CD4-positive, CD25-positive, alpha-beta regulatory T cell (primary cell): ENCODE results near the gene SHC2. TPM values are rescaled to one million over a fixed set of nuclear protein-coding genes. Genes with fewer than 3 reads are reported as not detected.

Experiments used
- ATAC-seq, 2 donors: fragments of 150-1000 bp; cut with Tn5 transposase; one replicate each; pipeline ENCODE4 v1.10.0; 2021; ENCODE audit warnings: low read depth in 2 of 2, moderate number of reproducible peaks in 2 of 2, moderate library complexity in 1 of 2
- DNase-seq, 3 donors: peaks; one replicate each; pipeline versions ENCODE4 v3.0.0 to v3.0.0-alpha.2; 2012 to 2022; ENCODE audit warnings: mixed read lengths in 1 of 3
- H3K27ac ChIP-seq: one replicate; pipeline ENCODE4 v1.7.0; 2013; ENCODE audit warnings: mild to moderate bottlenecking, low read length; ENCODE audit not compliant: insufficient read depth, poor library complexity, severe bottlenecking
- H3K27me3 ChIP-seq: one replicate; pipeline ENCODE4 v1.7.0; 2013; ENCODE audit warnings: low read length; ENCODE audit not compliant: control insufficient read depth, insufficient read depth
- H3K36me3 ChIP-seq: one replicate; pipeline ENCODE4 v1.7.0; 2013; ENCODE audit warnings: mild to moderate bottlenecking, low read length, moderate library complexity; ENCODE audit not compliant: control insufficient read depth, insufficient read depth
- H3K4me1 ChIP-seq: 2 replicates; pipeline ENCODE4 v1.7.0; 2013; ENCODE audit warnings: mild to moderate bottlenecking, low read length; ENCODE audit not compliant: insufficient read depth, control insufficient read depth, poor library complexity, severe bottlenecking
- H3K4me3 ChIP-seq: one replicate; pipeline ENCODE4 v1.7.0; 2013; ENCODE audit warnings: low read depth, mild to moderate bottlenecking, low read length, moderate library complexity
- H3K9me3 ChIP-seq, 2 experiments: 1 replicate in 1 of 2; 2 replicates in 1 of 2; pipeline ENCODE4 v1.7.0; 2013; ENCODE audit warnings: low read length in 2 of 2, mild to moderate bottlenecking in 1 of 2, moderate library complexity in 1 of 2; ENCODE audit not compliant: control insufficient read depth in 2 of 2
- H3K27ac Mint-ChIP-seq, 3 donors: one replicate each; pipeline ENCODE4 v1.8.0; 2020 to 2022; ENCODE audit warnings: mild to moderate bottlenecking in 3 of 3, mixed read lengths in 3 of 3, moderate library complexity in 2 of 3
- H3K27me3 Mint-ChIP-seq: one replicate; pipeline ENCODE4 v1.8.0; 2022; ENCODE audit warnings: mild to moderate bottlenecking, mixed read lengths
- H3K36me3 Mint-ChIP-seq: one replicate; pipeline ENCODE4 v1.8.0; 2020; ENCODE audit warnings: mixed read lengths
- H3K4me1 Mint-ChIP-seq, 4 donors: one replicate each; pipeline ENCODE4 v1.8.0; 2020 to 2022; ENCODE audit warnings: mixed read lengths in 4 of 4, mild to moderate bottlenecking in 1 of 4
- H3K4me3 Mint-ChIP-seq, 4 donors: one replicate each; pipeline ENCODE4 v1.8.0; 2020 to 2022; ENCODE audit warnings: mild to moderate bottlenecking in 4 of 4, mixed read lengths in 4 of 4, moderate library complexity in 3 of 4
- H3K9me3 Mint-ChIP-seq, 7 donors: one replicate each; pipeline ENCODE4 v1.8.0; 2020 to 2022; ENCODE audit warnings: mixed read lengths in 7 of 7, mild to moderate bottlenecking in 3 of 7, moderate library complexity in 2 of 7
- polyA plus RNA-seq, 4 donors: library from polyadenylated mRNA; unstranded; fragments of 300-500 nt; fragmentation: Illumina TruSeq; gene quantifications; one replicate each; pipeline ENCODE4 v1.2.3, GENCODE V29; 2021
- total RNA-seq: library from RNA; stranded (reverse); gene quantifications from one replicate; pipeline ENCODE4 v1.2.3, GENCODE V29; 2022

SHC2 gene
- total and polyA plus RNA-seq, 5 donors from 2014 or later: not detected

DNA sequence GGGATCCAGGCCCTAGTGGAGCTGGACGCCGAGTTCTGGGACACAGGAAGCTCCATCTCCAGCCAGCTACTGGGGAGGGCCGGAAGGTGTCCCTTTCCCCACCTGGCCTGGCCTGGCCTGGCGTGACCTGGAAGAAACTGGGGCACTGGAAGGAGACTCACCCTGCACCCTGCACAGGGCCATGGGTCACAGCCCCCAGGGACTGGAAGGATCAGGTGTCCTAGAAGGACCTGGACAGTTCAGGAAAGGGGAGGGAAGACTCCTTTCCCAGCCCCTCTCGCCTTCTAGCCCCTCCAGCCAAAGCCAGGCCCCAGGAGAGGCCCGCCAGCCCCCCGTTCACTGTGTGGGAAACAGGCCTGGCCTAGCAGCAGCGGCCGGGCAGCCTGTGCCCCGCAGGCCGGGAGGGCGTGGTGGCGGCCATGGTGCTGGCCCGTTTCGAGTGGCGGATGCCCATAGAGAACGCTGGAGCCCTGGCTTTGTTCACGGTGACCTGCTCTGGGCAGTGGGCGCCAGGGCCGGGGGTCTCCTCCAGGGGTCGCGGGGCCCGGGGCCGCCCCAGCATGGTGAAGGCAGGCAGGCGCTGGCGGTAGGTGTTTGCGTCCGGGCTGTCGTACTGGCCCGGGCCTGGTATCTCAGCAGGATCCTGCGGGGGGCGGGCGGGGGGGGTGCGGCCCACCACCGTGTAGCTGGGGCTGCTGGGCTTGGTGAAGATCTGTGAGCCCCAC lies 2.8 kb upstream of the SHC2 start:
- no peak for DNase-seq
- Mint-ChIP-seq H3K4me3 (no peak overlapping the region), H3K27me3 (peaks cover 18% of the 10 kb centered on the region)

DNA sequence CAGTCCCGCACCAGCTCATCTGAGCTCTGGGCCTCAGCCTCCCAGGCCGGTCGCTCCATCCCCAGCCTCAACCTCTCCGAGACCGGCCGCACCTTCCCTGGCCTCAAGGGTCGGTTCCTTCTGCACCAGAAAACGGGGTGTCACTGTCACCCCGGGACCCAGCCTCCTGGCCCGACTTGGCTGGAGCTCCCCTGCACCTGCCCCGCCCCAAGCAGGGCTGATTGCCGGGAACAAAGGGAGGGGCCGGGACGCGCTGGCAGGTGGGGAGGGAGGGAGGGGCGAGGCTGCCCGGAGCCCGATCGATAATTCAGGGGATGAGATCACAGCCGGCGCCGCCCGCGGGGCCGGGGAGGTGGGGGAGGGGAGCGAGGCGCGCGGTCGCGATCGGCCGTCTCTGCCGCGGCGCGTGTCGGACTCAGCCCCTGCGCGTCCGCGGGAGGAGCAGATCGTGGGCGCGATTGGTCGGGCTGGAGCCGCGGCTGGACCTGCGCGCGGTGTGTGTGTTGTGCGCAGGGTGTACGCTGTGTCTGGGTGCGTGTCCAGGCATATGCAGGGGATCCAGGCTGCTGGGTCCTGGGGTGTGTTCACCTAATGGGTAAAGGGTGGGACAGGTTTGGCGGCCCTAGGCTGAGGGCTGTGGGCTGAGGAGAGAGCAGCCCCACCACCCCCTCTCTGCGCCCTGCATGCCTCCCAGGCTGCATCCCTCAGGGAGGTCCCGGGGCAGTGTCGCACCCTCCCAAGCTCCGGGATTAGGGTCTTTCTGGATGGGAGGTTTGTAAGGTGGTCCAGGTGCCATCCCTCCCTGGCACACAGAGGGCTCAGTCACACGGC lies 1.1 kb upstream of the SHC2 start:
- Mint-ChIP-seq H3K27ac (no peak overlapping the region), H3K36me3 (no peaks in the 10 kb centered on the region), H3K9me3 (peaks cover 0 to 6% (median 0%) of the 10 kb centered on the region in 7 donors), H3K4me1 (peaks cover 0 to 13% (median 0%) of the 10 kb centered on the region in 4 donors), H3K4me3 (peak overlapping the region in 2 of 4 donors; percentile 44 to 46), H3K27me3 (peaks cover 24% of the 10 kb centered on the region)
- Histone ChIP-seq H3K4me3 (no peak overlapping the region), H3K9me3 (no peaks in the 10 kb centered on the region), H3K36me3 (no peaks in the 10 kb centered on the region), H3K27me3 (peaks cover 6% of the 10 kb centered on the region), H3K27ac (no peak overlapping the region), H3K4me1 (peaks cover 9% of the 10 kb centered on the region)
- ATAC-seq (no peak), DNase-seq (no peak)

More for the DNA sequence above, 2.8 kb upstream of the SHC2 start:
- Histone ChIP-seq H3K4me1 (peaks cover 9% of the 10 kb centered on the region), H3K27me3 (peaks cover 6% of the 10 kb centered on the region), H3K4me3 (no peak overlapping the region), H3K27ac (no peak overlapping the region), H3K9me3 (no peaks in the 10 kb centered on the region), H3K36me3 (no peaks in the 10 kb centered on the region)
- Mint-ChIP-seq H3K9me3 (peaks cover 0 to 6% (median 0%) of the 10 kb centered on the region in 7 donors), H3K27ac (peak overlapping the region in 1 of 3 donors; percentile 80), H3K4me1 (peaks cover 0 to 13% (median 0%) of the 10 kb centered on the region in 4 donors), H3K36me3 (no peaks in the 10 kb centered on the region)
- no peak for ATAC-seq

DNA sequence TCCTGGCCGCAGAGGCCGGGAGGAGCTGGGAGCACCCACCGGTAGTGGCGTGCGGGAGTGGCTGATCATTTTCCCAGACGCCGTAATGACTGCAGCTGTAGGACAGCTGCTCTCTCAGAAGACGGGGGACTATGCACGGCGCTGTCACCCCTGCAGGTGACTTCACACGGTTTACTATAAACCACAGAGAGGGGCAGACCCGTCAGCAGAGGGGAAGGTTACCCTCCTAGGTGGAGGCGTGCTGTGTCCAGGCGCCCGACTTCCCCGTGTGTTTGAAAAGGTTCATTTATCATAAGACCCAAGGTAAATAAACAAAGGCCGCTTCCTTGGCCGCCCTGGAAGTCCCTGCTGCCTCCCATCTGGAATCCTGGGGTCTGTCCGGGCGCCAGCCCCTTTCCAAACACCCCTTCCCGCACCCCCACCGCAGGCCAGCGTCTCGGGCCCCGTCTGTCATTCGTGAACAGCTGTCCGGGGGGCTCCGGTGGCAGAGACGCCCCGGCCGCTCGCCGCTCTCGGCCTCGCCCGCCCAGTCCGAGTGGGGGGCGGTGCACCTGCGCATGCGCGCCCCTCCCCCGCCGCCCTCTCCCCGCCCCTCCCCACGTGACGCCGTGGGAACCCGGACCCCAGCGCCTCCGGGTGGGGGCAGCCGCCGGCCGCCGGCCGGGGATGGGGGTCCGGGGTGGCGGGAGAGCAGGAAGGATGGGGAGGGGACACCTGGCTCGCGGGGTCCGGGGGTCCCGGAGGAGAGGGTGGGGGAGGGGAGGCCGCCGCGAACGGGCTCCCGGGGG lies 915 bp downstream of the SHC2 start:
- Histone ChIP-seq H3K27ac (no peak overlapping the region), H3K36me3 (no peaks in the 10 kb centered on the region), H3K4me3 (no peak overlapping the region), H3K9me3 (no peaks in the 10 kb centered on the region), H3K4me1 (peaks cover 9% of the 10 kb centered on the region), H3K27me3 (peaks cover 6% of the 10 kb centered on the region)
- Mint-ChIP-seq H3K36me3 (no peaks in the 10 kb centered on the region), H3K4me3 (peak overlapping the region in 3 of 4 donors; percentile 61 to 79 (median 67)), H3K9me3 (peaks cover 0 to 6% (median 0%) of the 10 kb centered on the region in 7 donors), H3K27me3 (peaks cover 28% of the 10 kb centered on the region), H3K4me1 (peaks cover 0 to 16% (median 0%) of the 10 kb centered on the region in 4 donors), H3K27ac (peak overlapping the region in 1 of 3 donors; percentile 74)
- ATAC-seq: no peak
- DNase-seq: no peak

DNA sequence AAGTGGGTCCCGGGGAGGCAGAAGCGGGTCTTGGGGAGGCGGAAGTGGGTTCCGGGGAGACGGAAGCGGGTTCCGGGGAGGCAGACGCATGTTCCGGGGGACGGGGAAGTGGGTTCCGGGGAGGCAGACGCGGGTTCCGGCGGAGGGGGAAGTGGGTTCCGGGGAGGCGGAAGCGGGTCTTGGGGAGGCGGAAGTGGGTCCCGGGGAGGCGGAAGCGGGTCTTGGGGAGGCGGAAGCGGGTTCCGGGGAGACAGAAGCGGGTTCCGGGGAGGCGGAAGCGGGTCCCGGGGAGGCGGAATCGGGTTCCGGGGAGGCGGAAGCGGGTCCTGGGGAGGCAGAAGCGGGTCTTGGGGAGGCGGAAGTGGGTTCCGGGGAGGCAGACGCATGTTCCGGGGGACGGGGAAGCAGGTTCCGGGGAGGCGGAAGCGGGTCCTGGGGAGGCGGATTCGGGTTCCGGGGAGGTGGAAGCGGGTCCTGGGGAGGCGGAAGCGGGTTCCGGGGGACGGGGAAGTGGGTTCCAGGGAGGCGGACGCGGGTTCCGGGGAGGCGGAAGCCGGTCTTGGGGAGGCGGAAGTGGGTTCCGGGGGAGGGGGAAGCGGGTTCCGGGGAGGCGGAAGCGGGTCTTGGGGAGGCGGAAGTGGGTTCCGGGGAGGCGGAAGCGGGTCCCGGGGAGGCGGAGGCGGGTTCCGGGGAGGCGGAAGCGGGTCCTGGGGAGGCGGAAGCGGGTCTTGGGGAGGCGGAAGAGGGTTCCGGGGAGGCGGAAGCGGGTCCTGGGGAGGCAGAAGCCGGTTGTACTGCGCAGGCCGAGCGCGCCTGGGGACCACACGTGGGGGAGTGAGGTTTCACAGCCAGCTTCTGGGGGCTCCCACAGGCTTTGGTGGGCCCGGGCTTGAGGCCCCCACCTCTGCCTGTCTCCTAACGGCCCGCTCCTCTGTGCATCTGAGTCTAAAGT lies 2.5 kb downstream of the SHC2 start:
- Mint-ChIP-seq H3K9me3 (peaks cover 0 to 5% (median 0%) of the 10 kb centered on the region in 7 donors), H3K4me3 (no peak overlapping the region), H3K27ac (no peak overlapping the region), H3K36me3 (no peaks in the 10 kb centered on the region), H3K27me3 (peaks cover 28% of the 10 kb centered on the region), H3K4me1 (peaks cover 0 to 16% (median 0%) of the 10 kb centered on the region in 4 donors)
- DNase-seq (no peak), ATAC-seq (no peak)
- Histone ChIP-seq H3K9me3 (no peaks in the 10 kb centered on the region), H3K27me3 (peaks cover 6% of the 10 kb centered on the region), H3K36me3 (no peaks in the 10 kb centered on the region), H3K27ac (no peak overlapping the region), H3K4me3 (no peak overlapping the region), H3K4me1 (peaks cover 9% of the 10 kb centered on the region)

DNA sequence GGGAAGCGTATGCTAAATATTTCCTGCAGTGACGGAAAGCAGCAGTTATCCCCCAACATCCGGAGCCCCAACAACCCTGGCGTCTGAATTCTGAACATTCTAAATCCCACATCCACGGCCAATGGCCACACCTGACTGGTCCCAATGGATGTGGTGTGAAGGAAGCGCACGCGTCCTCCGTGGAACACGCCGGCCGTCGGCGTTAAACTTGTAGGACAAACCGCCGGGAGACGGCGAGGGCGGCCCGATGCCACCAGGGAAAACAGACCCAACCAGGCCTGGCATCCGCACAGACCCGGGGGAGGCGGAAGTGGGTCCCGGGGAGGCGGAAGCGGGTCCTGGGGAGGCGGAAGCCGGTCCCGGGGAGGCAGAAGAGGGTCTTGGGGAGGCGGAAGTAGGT lies 3.2 kb downstream of the SHC2 start:
- H3K4me1 Mint-ChIP-seq: peaks cover 0 to 16% (median 0%) of the 10 kb centered on the region in 4 donors
- ATAC-seq (no peak), DNase-seq (no peak)
- H3K4me3 Mint-ChIP-seq: peak overlapping the region in 1 of 4 donors; percentile 51
- peaks cover 25% of the 10 kb centered on the region for H3K27me3 Mint-ChIP-seq
- Histone ChIP-seq H3K4me3 (no peak overlapping the region), H3K4me1 (peaks cover 9% of the 10 kb centered on the region), H3K27ac (no peak overlapping the region), H3K36me3 (no peaks in the 10 kb centered on the region), H3K9me3 (no peaks in the 10 kb centered on the region), H3K27me3 (peaks cover 6% of the 10 kb centered on the region)
- no peaks in the 10 kb centered on the region for H3K36me3 Mint-ChIP-seq
- H3K9me3 Mint-ChIP-seq: peaks cover 0 to 3% (median 0%) of the 10 kb centered on the region in 7 donors
- no peak overlapping the region for H3K27ac Mint-ChIP-seq

DNA sequence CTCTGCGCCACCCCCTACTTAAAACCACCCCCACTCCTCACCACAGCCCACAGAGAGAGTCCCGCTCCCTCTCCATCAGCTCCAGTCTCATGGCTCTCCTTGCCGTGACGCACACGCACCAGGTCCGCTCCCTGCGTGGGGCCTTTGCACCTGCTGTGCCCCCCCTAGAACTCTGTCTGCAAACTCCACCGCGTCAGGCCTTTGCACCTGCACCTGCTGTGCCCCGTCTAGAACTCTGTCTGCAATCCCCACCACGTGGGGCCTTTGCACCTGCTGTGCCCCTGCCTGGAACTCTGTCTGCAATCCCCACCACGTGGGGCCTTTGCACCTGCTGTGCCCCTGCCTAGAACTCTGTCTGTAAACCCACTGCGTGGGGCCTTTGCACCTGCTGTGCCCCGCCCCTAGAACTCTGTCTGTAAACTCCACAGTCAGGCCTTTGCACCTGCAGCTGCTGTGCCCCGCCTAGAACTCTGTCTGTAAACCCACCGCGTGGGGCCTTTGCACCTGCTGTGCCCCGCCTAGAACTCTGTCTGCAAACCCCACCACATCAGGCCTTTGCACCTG lies 4.2 kb downstream of the SHC2 start:
- no peak overlapping the region for H3K4me3 ChIP-seq
- Mint-ChIP-seq H3K27ac (no peak overlapping the region), H3K9me3 (peaks cover 0 to 2% (median 0%) of the 10 kb centered on the region in 7 donors), H3K27me3 (peaks cover 18% of the 10 kb centered on the region), H3K4me1 (peaks cover 0 to 10% (median 0%) of the 10 kb centered on the region in 4 donors), H3K36me3 (no peaks in the 10 kb centered on the region), H3K4me3 (no peak overlapping the region)
- H3K4me1 ChIP-seq: peaks cover 8% of the 10 kb centered on the region
- no peak overlapping the region for H3K27ac ChIP-seq
- ATAC-seq: no peak
- no peak for DNase-seq
- peaks cover 3% of the 10 kb centered on the region for H3K27me3 ChIP-seq
- no peaks in the 10 kb centered on the region for H3K9me3 ChIP-seq
- H3K36me3 ChIP-seq: no peaks in the 10 kb centered on the region
